Mononuclear cell (primary cell): ENCODE data around the gene CDON. TPM values are rescaled to one million over a fixed set of nuclear protein-coding genes. Genes with fewer than 3 reads are reported as not detected.
"Not testable (repeated sequence)": the region's sequence is repeated elsewhere in the genome, so short reads cannot be mapped to it uniquely, and the experiment has no call there.

Experiments used
- H3K27me3 ChIP-seq: 2 replicates; pipeline ENCODE4 v1.6.0; 2011; ENCODE audit warnings: low read length, control low read depth; ENCODE audit not compliant: insufficient read depth
- H3K4me1 ChIP-seq: 2 replicates; pipeline ENCODE4 v1.5.1; 2011; ENCODE audit warnings: mild to moderate bottlenecking, low read length, control low read depth; ENCODE audit not compliant: insufficient read depth
- H3K4me3 ChIP-seq: 2 replicates; pipeline ENCODE4 v1.5.1; 2011; ENCODE audit warnings: mild to moderate bottlenecking, low read length, moderate library complexity
- H3K9me3 ChIP-seq: 2 replicates; pipeline ENCODE4 v1.5.1; 2011; ENCODE audit warnings: low read depth, mild to moderate bottlenecking, control low read depth, low read length
- total RNA-seq: library from RNA; depleted of rRNA; stranded (reverse); fragments of >200 nt; gene quantifications from one replicate; pipeline ENCODE4 v1.2.3, GENCODE V29; 2012

Gene CDON
- total RNA-seq, 1 donor, result 1.2 TPM

GRCh38 chr11:125931116-125931515, 131.6 kb downstream of the CDON start:
- no peak overlapping the region for H3K4me3 ChIP-seq
- H3K27me3 ChIP-seq, result no peaks in the 10 kb centered on the region
- no peaks in the 10 kb centered on the region for H3K9me3 ChIP-seq
- H3K4me1 ChIP-seq, result peaks cover 6% of the 10 kb centered on the region

- H3K27me3 ChIP-seq, result no peaks in the 10 kb centered on the region
- H3K4me3 ChIP-seq, result no peak overlapping the region
- peaks cover 6% of the 10 kb centered on the region for H3K4me1 ChIP-seq
- H3K9me3 ChIP-seq, result no peaks in the 10 kb centered on the region
These were observed 132.6 kb downstream of the CDON start for GRCh38 chr11:125930076-125930450.

- H3K27me3 ChIP-seq, result no peaks in the 10 kb centered on the region
- H3K4me1 ChIP-seq, result peaks cover 6% of the 10 kb centered on the region
- no peak overlapping the region for H3K4me3 ChIP-seq
- no peaks in the 10 kb centered on the region for H3K9me3 ChIP-seq
These were observed 133.1 kb downstream of the CDON start for GRCh38 chr11:125929445-125930075.

GRCh38 chr11:125926682-125927081, 136.0 kb downstream of the CDON start:
- Histone ChIP-seq H3K4me3 (no peak overlapping the region), H3K27me3 (no peaks in the 10 kb centered on the region), H3K9me3 (no peaks in the 10 kb centered on the region), H3K4me1 (peaks cover 6% of the 10 kb centered on the region)

GRCh38 chr11:125925804-125926203, 136.9 kb downstream of the CDON start:
- Histone ChIP-seq H3K27me3 (no peaks in the 10 kb centered on the region), H3K4me3 (no peak overlapping the region), H3K9me3 (no peaks in the 10 kb centered on the region), H3K4me1 (peaks cover 6% of the 10 kb centered on the region)

- Histone ChIP-seq H3K9me3 (no peaks in the 10 kb centered on the region), H3K4me1 (peaks cover 6% of the 10 kb centered on the region), H3K4me3 (no peak overlapping the region)
These were observed 137.4 kb downstream of the CDON start for GRCh38 chr11:125925247-125925740.

GRCh38 chr11:125924384-125925007, 138.2 kb downstream of the CDON start:
- H3K4me1 ChIP-seq, result peaks cover under 1% of the 10 kb centered on the region
- no peak overlapping the region for H3K4me3 ChIP-seq
- H3K9me3 ChIP-seq, result no peaks in the 10 kb centered on the region
- no peaks in the 10 kb centered on the region for H3K27me3 ChIP-seq

More at GRCh38 chr11:125925247-125925740, 137.4 kb downstream of the CDON start:
- H3K27me3 ChIP-seq, result no peaks in the 10 kb centered on the region

GRCh38 chr11:125923633-125924032, 139.0 kb downstream of the CDON start:
- Histone ChIP-seq H3K4me3 (no peak overlapping the region), H3K9me3 (no peaks in the 10 kb centered on the region), H3K4me1 (no peaks in the 10 kb centered on the region), H3K27me3 (no peaks in the 10 kb centered on the region)

- Histone ChIP-seq H3K4me3 (no peak overlapping the region), H3K9me3 (no peaks in the 10 kb centered on the region), H3K27me3 (no peaks in the 10 kb centered on the region), H3K4me1 (no peaks in the 10 kb centered on the region)
These were observed 139.6 kb downstream of the CDON start for GRCh38 chr11:125923012-125923579.

GRCh38 chr11:125922156-125922555, 140.5 kb downstream of the CDON start:
- Histone ChIP-seq H3K4me3 (no peak overlapping the region), H3K27me3 (no peaks in the 10 kb centered on the region), H3K9me3 (no peaks in the 10 kb centered on the region), H3K4me1 (no peaks in the 10 kb centered on the region)

- Histone ChIP-seq H3K27me3 (no peaks in the 10 kb centered on the region), H3K9me3 (no peaks in the 10 kb centered on the region), H3K4me3 (no peak overlapping the region), H3K4me1 (no peaks in the 10 kb centered on the region)
These were observed 141.6 kb downstream of the CDON start for GRCh38 chr11:125921042-125921441.

GRCh38 chr11:125918140-125918840, 144.4 kb downstream of the CDON start:
- Histone ChIP-seq H3K4me3 (no peak overlapping the region), H3K27me3 (peaks cover 4% of the 10 kb centered on the region), H3K9me3 (no peaks in the 10 kb centered on the region), H3K4me1 (no peaks in the 10 kb centered on the region)

- Histone ChIP-seq H3K4me1 (no peaks in the 10 kb centered on the region), H3K4me3 (no peak overlapping the region), H3K9me3 (no peaks in the 10 kb centered on the region), H3K27me3 (peaks cover 7% of the 10 kb centered on the region)
These were observed 145.9 kb downstream of the CDON start for GRCh38 chr11:125916683-125917347.

GRCh38 chr11:125914601-125915000, 148.1 kb downstream of the CDON start:
- H3K9me3 ChIP-seq, H3K27me3 ChIP-seq, H3K4me1 ChIP-seq, H3K4me3 ChIP-seq: not testable (repeated sequence)
